ENCODE results near the gene PASD1.

DNA sequence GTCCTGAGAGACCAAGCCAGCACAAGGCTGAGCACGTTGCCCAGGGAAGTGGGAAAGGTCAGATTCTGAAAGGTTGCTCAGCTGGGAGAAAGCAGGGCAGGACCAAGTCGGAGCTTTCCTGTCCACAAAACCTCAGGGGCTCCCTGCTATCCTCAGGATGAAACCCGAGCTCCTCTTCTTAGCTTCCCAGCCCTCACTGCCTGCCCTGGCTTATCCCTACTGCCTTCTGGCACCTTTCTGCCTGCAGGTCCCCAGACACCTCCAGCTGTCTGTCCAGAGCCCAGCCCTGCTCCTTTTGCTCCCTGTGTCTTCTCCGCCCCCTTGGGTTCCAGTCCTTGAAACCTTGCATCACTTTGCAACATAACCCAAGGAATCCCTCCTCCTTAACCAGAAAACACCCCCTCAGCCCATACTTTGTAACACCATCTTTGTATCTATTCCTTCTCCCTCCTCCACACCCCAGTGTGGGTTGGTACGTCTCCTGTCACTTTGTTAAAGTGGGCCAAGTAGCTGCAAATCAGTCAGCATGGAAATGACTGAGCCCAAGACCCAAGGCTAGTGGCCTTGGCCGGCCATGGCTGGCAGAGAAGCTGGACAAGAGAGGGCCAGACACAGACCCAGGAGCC lies 111.8 kb downstream of the PASD1 start:
- TF ChIP-seq, protein P1, sequence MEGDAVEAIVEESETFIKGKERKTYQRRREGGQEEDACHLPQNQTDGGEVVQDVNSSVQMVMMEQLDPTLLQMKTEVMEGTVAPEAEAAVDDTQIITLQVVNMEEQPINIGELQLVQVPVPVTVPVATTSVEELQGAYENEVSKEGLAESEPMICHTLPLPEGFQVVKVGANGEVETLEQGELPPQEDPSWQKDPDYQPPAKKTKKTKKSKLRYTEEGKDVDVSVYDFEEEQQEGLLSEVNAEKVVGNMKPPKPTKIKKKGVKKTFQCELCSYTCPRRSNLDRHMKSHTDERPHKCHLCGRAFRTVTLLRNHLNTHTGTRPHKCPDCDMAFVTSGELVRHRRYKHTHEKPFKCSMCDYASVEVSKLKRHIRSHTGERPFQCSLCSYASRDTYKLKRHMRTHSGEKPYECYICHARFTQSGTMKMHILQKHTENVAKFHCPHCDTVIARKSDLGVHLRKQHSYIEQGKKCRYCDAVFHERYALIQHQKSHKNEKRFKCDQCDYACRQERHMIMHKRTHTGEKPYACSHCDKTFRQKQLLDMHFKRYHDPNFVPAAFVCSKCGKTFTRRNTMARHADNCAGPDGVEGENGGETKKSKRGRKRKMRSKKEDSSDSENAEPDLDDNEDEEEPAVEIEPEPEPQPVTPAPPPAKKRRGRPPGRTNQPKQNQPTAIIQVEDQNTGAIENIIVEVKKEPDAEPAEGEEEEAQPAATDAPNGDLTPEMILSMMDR (IDR thresholded peaks at IDR 0.05) = no peak
- TF ChIP-seq EZH2 (IDR thresholded peaks at IDR 0.05) (no peak), EZH2phosphoT487 (IDR thresholded peaks at IDR 0.05) (no peak)

Measured in neural progenitor cell (in vitro differentiated cells).